DOHH2 (cell line): ENCODE results near the gene SCN8A.

ENCODE experiments used
- H3F3A ChIP-seq: fragments of 200-600 bp; sonication (generic), shearing (Covaris generic); 2 replicates; pipeline ENCODE4 v1.6.0; 2016; ENCODE audit warnings: antibody characterized with exemption, mild to moderate bottlenecking; ENCODE audit not compliant: control insufficient read depth, insufficient read depth
- H3K27ac ChIP-seq: fragments of 200-600 bp; sonication (generic); 2 replicates; pipeline ENCODE4 v1.5.1; 2014; ENCODE audit warnings: low read depth, mild to moderate bottlenecking, low read length, moderate library complexity
- H3K27me3 ChIP-seq: fragments of 200-600 bp; sonication (generic); 2 replicates; pipeline ENCODE4 v1.6.1; 2014; ENCODE audit warnings: mild to moderate bottlenecking, low read length, mixed read lengths; ENCODE audit not compliant: control insufficient read depth
- H3K36me3 ChIP-seq: fragments of 200-600 bp; sonication (generic); 2 replicates; pipeline ENCODE4 v1.6.1; 2014; ENCODE audit warnings: mild to moderate bottlenecking, low read length, moderate library complexity, mixed read lengths; ENCODE audit not compliant: control insufficient read depth
- H3K4me1 ChIP-seq: fragments of 200-600 bp; sonication (generic); 2 replicates; pipeline ENCODE4 v1.6.1; 2014; ENCODE audit warnings: mild to moderate bottlenecking, low read length, mixed read lengths; ENCODE audit not compliant: control insufficient read depth
- H3K4me2 ChIP-seq: fragments of 200-600 bp; sonication (generic); 2 replicates; pipeline ENCODE4 v1.6.0; 2014; ENCODE audit warnings: mild to moderate bottlenecking, low read length, moderate library complexity
- H3K4me3 ChIP-seq: fragments of 200-600 bp; sonication (generic); 2 replicates; pipeline ENCODE4 v1.5.1; 2014; ENCODE audit warnings: mild to moderate bottlenecking, low read length, mixed read lengths
- H3K79me2 ChIP-seq: fragments of 200-600 bp; sonication (generic); 2 replicates; pipeline ENCODE4 v1.6.1; 2014; ENCODE audit warnings: mild to moderate bottlenecking, low read length, mixed read lengths; ENCODE audit not compliant: control insufficient read depth
- H3K9me2 ChIP-seq: fragments of 200-600 bp; sonication (generic); replicated peaks from 2 replicates; pipeline ENCODE4 v1.6.1; 2014; ENCODE audit warnings: mild to moderate bottlenecking, low read length, mixed read lengths; ENCODE audit not compliant: control insufficient read depth
- H3K9me3 ChIP-seq: fragments of 200-600 bp; sonication (generic); 2 replicates; pipeline ENCODE4 v1.6.1; 2014; ENCODE audit warnings: antibody characterized with exemption, low read length, mixed read lengths; ENCODE audit not compliant: control insufficient read depth, insufficient read depth
- H4K20me1 ChIP-seq: fragments of 200-600 bp; sonication (generic); 2 replicates; pipeline ENCODE4 v1.6.0; 2014; ENCODE audit warnings: low read depth, mild to moderate bottlenecking, antibody characterized with exemption, low read length, moderate library complexity; ENCODE audit not compliant: control insufficient read depth, insufficient read depth
- EZH2phosphoT487 ChIP-seq: fragments of 200-600 bp; sonication (generic); IDR thresholded peaks from 2 replicates; pipeline ENCODE4 v1.6.1; 2017; ENCODE audit warnings: borderline replicate concordance, mild to moderate bottlenecking, antibody characterized with exemption, low read length, moderate library complexity, mixed read lengths
- TF ChIP-seq, protein P1 (sequence below): fragments of 200-600 bp; sonication (generic); IDR thresholded peaks from one replicate; pipeline ENCODE4 v1.5.1; 2014; ENCODE audit warnings: antibody characterized with exemption, mild to moderate bottlenecking, low read depth, low read length; ENCODE audit not compliant: poor library complexity, severe bottlenecking

Gene SCN8A

DNA sequence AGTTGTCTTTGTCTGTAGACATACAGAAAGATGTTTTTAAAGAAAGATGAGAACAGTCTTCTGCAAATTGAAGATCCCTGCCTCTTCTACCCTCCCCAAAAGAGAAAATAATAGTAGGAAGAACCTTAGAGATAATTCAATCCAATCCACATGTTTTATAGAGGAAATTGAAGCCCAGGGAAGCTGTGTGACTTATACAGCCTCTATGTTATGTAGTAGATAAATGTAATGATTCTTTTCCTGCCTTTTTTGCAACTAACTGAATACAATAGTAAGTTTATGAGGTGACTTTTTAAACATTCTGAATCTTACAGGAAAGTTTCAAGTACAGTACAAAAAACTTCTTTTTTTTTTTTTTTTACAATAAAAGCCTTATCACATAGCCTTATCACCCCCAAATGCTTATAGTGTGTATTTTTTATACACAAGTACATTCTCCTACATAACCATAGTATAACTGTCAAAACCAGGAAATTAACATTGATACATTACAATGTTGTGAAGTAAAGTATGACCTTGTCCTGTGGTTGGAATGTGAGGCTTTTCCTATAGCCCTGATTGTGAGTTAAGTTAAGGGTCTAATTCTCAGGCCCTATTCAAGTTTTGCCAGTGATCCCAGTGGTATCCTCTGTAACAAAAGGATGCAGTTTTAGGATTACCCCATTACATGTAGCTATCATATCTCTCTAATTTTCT is 163.1 kb downstream of the SCN8A start:
- H4K20me1 ChIP-seq: no peaks in the 10 kb centered on the region
- TF ChIP-seq, protein P1, sequence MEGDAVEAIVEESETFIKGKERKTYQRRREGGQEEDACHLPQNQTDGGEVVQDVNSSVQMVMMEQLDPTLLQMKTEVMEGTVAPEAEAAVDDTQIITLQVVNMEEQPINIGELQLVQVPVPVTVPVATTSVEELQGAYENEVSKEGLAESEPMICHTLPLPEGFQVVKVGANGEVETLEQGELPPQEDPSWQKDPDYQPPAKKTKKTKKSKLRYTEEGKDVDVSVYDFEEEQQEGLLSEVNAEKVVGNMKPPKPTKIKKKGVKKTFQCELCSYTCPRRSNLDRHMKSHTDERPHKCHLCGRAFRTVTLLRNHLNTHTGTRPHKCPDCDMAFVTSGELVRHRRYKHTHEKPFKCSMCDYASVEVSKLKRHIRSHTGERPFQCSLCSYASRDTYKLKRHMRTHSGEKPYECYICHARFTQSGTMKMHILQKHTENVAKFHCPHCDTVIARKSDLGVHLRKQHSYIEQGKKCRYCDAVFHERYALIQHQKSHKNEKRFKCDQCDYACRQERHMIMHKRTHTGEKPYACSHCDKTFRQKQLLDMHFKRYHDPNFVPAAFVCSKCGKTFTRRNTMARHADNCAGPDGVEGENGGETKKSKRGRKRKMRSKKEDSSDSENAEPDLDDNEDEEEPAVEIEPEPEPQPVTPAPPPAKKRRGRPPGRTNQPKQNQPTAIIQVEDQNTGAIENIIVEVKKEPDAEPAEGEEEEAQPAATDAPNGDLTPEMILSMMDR: no peak
- no peak for TF ChIP-seq EZH2phosphoT487
- no peaks in the 10 kb centered on the region for H3K79me2 ChIP-seq

GRCh38 chr12:51755251-51755650 is 164.2 kb downstream of the SCN8A start:
- no peaks in the 10 kb centered on the region for H4K20me1 ChIP-seq
- no peaks in the 10 kb centered on the region for H3K9me2 ChIP-seq
- no peak overlapping the region for H3K4me2 ChIP-seq
- TF ChIP-seq EZH2phosphoT487: no peak
- TF ChIP-seq, protein P1: no peak
- no peaks in the 10 kb centered on the region for H3K36me3 ChIP-seq
- H3K27me3 ChIP-seq: peaks cover 14% of the 10 kb centered on the region; the same call in 1 of the 2 replicates
- H3K79me2 ChIP-seq: no peaks in the 10 kb centered on the region
- H3K4me1 ChIP-seq: no peaks in the 10 kb centered on the region
- no peaks in the 10 kb centered on the region for H3F3A ChIP-seq
- H3K27ac ChIP-seq: no peak overlapping the region
- no peak overlapping the region for H3K4me3 ChIP-seq
- no peaks in the 10 kb centered on the region; the same call in 1 of the 2 replicates for H3K9me3 ChIP-seq

More for the DNA sequence above, 163.1 kb downstream of the SCN8A start:
- no peaks in the 10 kb centered on the region for H3F3A ChIP-seq
- H3K27me3 ChIP-seq: peaks cover 14% of the 10 kb centered on the region; the same call in 1 of the 2 replicates
- H3K36me3 ChIP-seq: no peaks in the 10 kb centered on the region
- H3K4me1 ChIP-seq: no peaks in the 10 kb centered on the region
- H3K9me3 ChIP-seq: no peaks in the 10 kb centered on the region; the same call in 1 of the 2 replicates
- no peaks in the 10 kb centered on the region for H3K9me2 ChIP-seq
- H3K4me2 ChIP-seq: no peak overlapping the region
- H3K4me3 ChIP-seq: no peak overlapping the region
- no peak overlapping the region for H3K27ac ChIP-seq

DNA sequence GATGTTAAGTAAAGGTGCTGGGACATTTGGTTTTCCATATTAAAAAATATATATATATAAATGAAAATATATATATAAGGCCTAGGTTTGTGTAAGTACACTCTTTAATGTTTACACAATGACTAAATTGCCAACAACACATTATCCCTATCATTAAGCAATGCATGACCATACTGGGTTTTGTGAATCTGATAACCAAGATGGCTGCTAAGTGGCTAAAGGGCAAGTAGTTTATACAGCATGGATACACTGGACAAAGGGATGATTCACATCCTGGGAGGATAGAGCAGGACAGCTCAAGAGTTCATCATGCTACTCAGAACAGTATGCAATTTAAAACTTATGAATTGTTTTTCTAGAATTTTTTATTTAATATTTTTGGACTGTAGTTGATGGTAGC is 168.1 kb downstream of the SCN8A start:
- no peaks in the 10 kb centered on the region for H3K36me3 ChIP-seq
- no peaks in the 10 kb centered on the region for H4K20me1 ChIP-seq
- no peaks in the 10 kb centered on the region for H3F3A ChIP-seq
- no peaks in the 10 kb centered on the region for H3K4me1 ChIP-seq
- no peak overlapping the region for H3K4me3 ChIP-seq
- no peaks in the 10 kb centered on the region; the same call in 1 of the 2 replicates for H3K9me3 ChIP-seq
- no peak overlapping the region for H3K4me2 ChIP-seq
- H3K27ac ChIP-seq: no peak overlapping the region
- H3K9me2 ChIP-seq: no peaks in the 10 kb centered on the region
- TF ChIP-seq EZH2phosphoT487: no peak
- TF ChIP-seq, protein P1: no peak
- H3K27me3 ChIP-seq: 0 out of 2 replicates have a peak, but pooled peaks cover 3% of the 10 kb centered on the region
- H3K79me2 ChIP-seq: no peaks in the 10 kb centered on the region
